ENCODE data around the gene OR10V1.

DNA sequence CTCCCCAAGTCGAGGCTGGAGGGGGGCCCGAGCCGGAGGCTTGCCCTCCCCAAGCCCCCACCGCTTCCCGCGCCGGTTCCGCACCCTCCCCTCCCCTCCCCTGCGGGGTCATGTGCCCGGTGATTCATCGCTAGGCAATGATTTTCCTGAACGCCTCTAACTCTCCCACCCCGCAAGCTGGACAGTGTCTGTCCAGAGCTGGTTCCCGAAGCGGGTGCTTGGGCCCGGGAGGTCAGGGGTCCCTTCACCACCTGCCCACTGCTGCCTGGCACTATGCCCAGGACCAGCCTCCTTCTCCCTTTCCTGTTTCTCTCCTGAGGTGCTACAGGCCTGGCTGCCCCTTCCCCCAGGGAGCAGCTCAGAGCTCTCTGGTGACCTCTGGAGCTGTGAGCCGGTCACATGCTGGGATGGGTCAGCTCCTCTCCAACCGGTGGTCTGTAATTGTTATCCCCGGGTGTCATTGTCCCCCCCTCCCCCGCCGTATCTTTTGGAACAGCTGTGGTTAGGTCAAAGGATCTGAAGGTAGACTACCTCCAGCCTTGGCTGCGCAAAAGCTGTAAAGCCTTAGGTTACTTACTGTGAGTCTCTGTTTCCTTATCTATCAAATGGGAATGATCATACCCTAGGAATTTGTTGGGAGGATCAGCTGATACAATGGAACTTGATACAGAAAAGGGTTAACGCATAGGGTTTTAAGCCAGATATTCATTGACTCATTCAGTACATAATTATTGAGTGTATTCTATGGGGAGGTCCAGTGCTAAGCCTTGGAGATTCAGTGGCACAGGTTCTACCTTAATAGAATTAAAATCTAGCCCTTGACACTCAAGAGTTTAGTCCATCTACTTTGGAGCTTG is 42.3 kb upstream of the OR10V1 start:
- no peak for TF ChIP-seq POLR2A (IDR thresholded peaks at IDR 0.05; ENCODE audit: low read length)
- no peak for TF ChIP-seq GATA1 (IDR thresholded peaks at IDR 0.05; ENCODE audit: low read depth, low read length)

Measured in erythroblast (primary cell).